Right lobe of liver (tissue), 6 donors: ENCODE measurements around the gene LNX1. TPM values are rescaled to one million over a fixed set of nuclear protein-coding genes. Genes with fewer than 3 reads are reported as not detected.

ENCODE experiments used
- ATAC-seq, 4 donors: fragments of 200-7000 bp; cut with Tn5 transposase; one replicate each; pipeline ENCODE4 v1.9.1; 2020; ENCODE audit warnings: mild to moderate bottlenecking in 4 of 4, moderate library complexity in 4 of 4
- DNase-seq, 3 donors: peaks; one replicate each; pipeline ENCODE4 v3.0.0-alpha.2; 2020
- H3K27ac ChIP-seq, 3 donors: fragments of 200-600 bp; one replicate each; pipeline ENCODE4 v1.8.0; 2022
- H3K27me3 ChIP-seq, 2 donors: fragments of 200-600 bp; one replicate each; pipeline ENCODE4 v1.8.0; 2022
- H3K36me3 ChIP-seq, 4 donors: fragments of 200-600 bp; sonication (generic) in 1 of 4; one replicate each; pipeline versions ENCODE4 v1.5.1 to v1.8.0; 2017 to 2022; ENCODE audit warnings: control low read depth in 1 of 4
- H3K4me1 ChIP-seq, 4 donors: fragments of 200-600 bp; sonication (generic) in 1 of 4; one replicate each; pipeline versions ENCODE4 v1.5.1 to v1.8.0; 2017 to 2022; ENCODE audit warnings: control low read depth in 1 of 4
- H3K4me3 ChIP-seq, 3 donors: fragments of 200-600 bp; one replicate each; pipeline ENCODE4 v1.8.0; 2022
- H3K9me3 ChIP-seq, 4 donors: fragments of 200-600 bp; sonication (generic) in 1 of 4; one replicate each; pipeline versions ENCODE4 v1.5.1 to v1.8.0; 2017 to 2022; ENCODE audit warnings: control low read depth in 1 of 4
- CTCF ChIP-seq, 4 donors: fragments of 200-600 bp in 3 of 4; fragments of 450-650 bp in 1 of 4; IDR thresholded peaks; one replicate each; pipeline versions ENCODE4 v1.5.1 to v1.8.0; 2016 to 2022; ENCODE audit warnings: antibody characterized with exemption in 4 of 4, mild to moderate bottlenecking in 2 of 4
- POLR2A ChIP-seq: fragments of 450-650 bp; IDR thresholded peaks from one replicate; pipeline ENCODE4 v1.6.1; 2017; ENCODE audit warnings: antibody characterized with exemption, mild to moderate bottlenecking
- WGBS: methylation state at CpG from one replicate; pipeline ENCODE4 v1.1.6; 2018; ENCODE audit warnings: low coverage, low lambda C conversion rate; ENCODE audit not compliant: insufficient coverage; ENCODE audit errors: missing lambda C conversion rate; 5-methylcytosine and 5-hydroxymethylcytosine counted together
- intact Hi-C, 2 donors: fragments of 100-400 bp; cut with DNase I; formaldehyde crosslinking; loops; one replicate each; pipeline versions ENCODE4 v1.11.2 to v1.14.1; 2022
- total RNA-seq, 6 experiments: library from RNA; depleted of rRNA in 2 of 6; stranded (reverse); fragments of >200 nt in 2 of 6; fragmentation: NEBNext Ultra II Directional in 3 of 6; extraction: Animal tissue kit (Norgen Biotek cat#: 25700) in 3 of 6; gene quantifications; one replicate each; pipeline versions ENCODE4 v1.1.0 to v1.2.4, GENCODE V29; 2016 to 2023
- donor health status: DM: no; HTN: yes; CAD: no.
- donor health status: DM: no; HTN: no; CAD: no.
- donor health status: DM: no; HTN: no; CAD: no.
- donor health status: DM: no; HTN: yes; CAD: no.
- donor health status: DM: no; HTN: yes; CAD: no.

Gene LNX1
- total RNA-seq, 6 experiments from 2014 or later = 1.3 to 6.0 (median 3.9) TPM

GRCh38 chr4:53556651-53557050, 34.6 kb downstream of the LNX1 start:
- no peak for DNase-seq
- H3K27me3 ChIP-seq = no peaks in the 10 kb centered on the region
- TF ChIP-seq CTCF (IDR thresholded peaks at IDR 0.05) (no peak), POLR2A (no peak)
- H3K4me3 ChIP-seq = no peak overlapping the region
- no peaks in the 10 kb centered on the region for H3K36me3 ChIP-seq
- no peak for ATAC-seq
- H3K27ac ChIP-seq = no peak overlapping the region
- peaks cover 0 to 5% (median 0%) of the 10 kb centered on the region in 4 donors for H3K4me1 ChIP-seq
- 85% methylated on average over 2 of the region's 2 CpGs for WGBS
- no peaks in the 10 kb centered on the region for H3K9me3 ChIP-seq
- intact Hi-C loops = no loop called here

- intact Hi-C loops = no loop called here
- Histone ChIP-seq H3K4me1 (no peaks in the 10 kb centered on the region), H3K27ac (no peak overlapping the region), H3K27me3 (no peaks in the 10 kb centered on the region), H3K9me3 (no peaks in the 10 kb centered on the region), H3K36me3 (no peaks in the 10 kb centered on the region), H3K4me3 (no peak overlapping the region)
- ATAC-seq (no peak), DNase-seq (no peak)
- 96% methylated on average over 5 of the region's 9 CpGs for WGBS
- TF ChIP-seq POLR2A (no peak), CTCF (IDR thresholded peaks at IDR 0.05) (no peak)
Observed at GRCh38 chr4:53553486-53554210, 37.6 kb downstream of the LNX1 start.

GRCh38 chr4:53552711-53553110, 38.6 kb downstream of the LNX1 start:
- intact Hi-C loops = no loop called here
- no peak for TF ChIP-seq CTCF (IDR thresholded peaks at IDR 0.05)
- TF ChIP-seq POLR2A = no peak
- DNase-seq (no peak), ATAC-seq (no peak)
- no peak overlapping the region for H3K27ac ChIP-seq
- H3K27me3 ChIP-seq = no peaks in the 10 kb centered on the region
- H3K4me3 ChIP-seq = no peak overlapping the region
- WGBS = 100% methylated on average over 2 of the region's 3 CpGs
- no peaks in the 10 kb centered on the region for H3K9me3 ChIP-seq
- no peaks in the 10 kb centered on the region for H3K4me1 ChIP-seq
- no peaks in the 10 kb centered on the region for H3K36me3 ChIP-seq

- Histone ChIP-seq H3K27me3 (no peaks in the 10 kb centered on the region), H3K4me3 (no peak overlapping the region), H3K4me1 (no peaks in the 10 kb centered on the region), H3K27ac (no peak overlapping the region), H3K36me3 (no peaks in the 10 kb centered on the region), H3K9me3 (no peaks in the 10 kb centered on the region)
- TF ChIP-seq POLR2A = no peak
- 57% methylated on average over 3 of the region's 6 CpGs for WGBS
- intact Hi-C loops = no loop called here
- DNase-seq (no peak), ATAC-seq (peak in 2 of 4 donors; percentile 24 to 47)
Observed at GRCh38 chr4:53551958-53552357, 39.3 kb downstream of the LNX1 start.

GRCh38 chr4:53551281-53551864, 39.9 kb downstream of the LNX1 start:
- WGBS = 63% methylated on average over 4 of the region's 7 CpGs
- Histone ChIP-seq H3K27ac (no peak overlapping the region), H3K4me1 (peaks cover 0 to 5% (median 2%) of the 10 kb centered on the region in 4 donors), H3K27me3 (no peaks in the 10 kb centered on the region), H3K4me3 (no peak overlapping the region), H3K36me3 (no peaks in the 10 kb centered on the region), H3K9me3 (no peaks in the 10 kb centered on the region)
- intact Hi-C loops = no loop called here
- no peak for TF ChIP-seq CTCF (IDR thresholded peaks at IDR 0.05)
- TF ChIP-seq POLR2A = no peak
- ATAC-seq (no peak), DNase-seq (no peak)
